Inflammatory macrophage treated with lipopolysaccharide for 1 hour (primary cell): Measurements from ENCODE around the gene VIPR2.

Source experiments
- DNase-seq, 2 donors: peaks; one replicate each; pipeline ENCODE4 v3.0.0-alpha.2; 2020 to 2022

Gene VIPR2

GRCh38 chr7:159035571-159036073 is 109.0 kb downstream of the VIPR2 start:
- no peak for DNase-seq

GRCh38 chr7:159034988-159035387 is 109.7 kb downstream of the VIPR2 start:
- DNase-seq: no peak

GRCh38 chr7:159034394-159034793 is 110.3 kb downstream of the VIPR2 start:
- DNase-seq: no peak

GRCh38 chr7:159033956-159034355 is 110.7 kb downstream of the VIPR2 start:
- no peak for DNase-seq

- no peak for DNase-seq
These were observed 111.2 kb downstream of the VIPR2 start for GRCh38 chr7:159033473-159033825.

- DNase-seq: no peak
These were observed 111.8 kb downstream of the VIPR2 start for GRCh38 chr7:159032753-159033472.

- DNase-seq: no peak
These were observed 112.3 kb downstream of the VIPR2 start for GRCh38 chr7:159032322-159032721.

- no peak for DNase-seq
These were observed 112.9 kb downstream of the VIPR2 start for GRCh38 chr7:159031750-159032149.

- DNase-seq: no peak
These were observed 113.4 kb downstream of the VIPR2 start for GRCh38 chr7:159031135-159031701.

GRCh38 chr7:159030490-159031134 is 114.1 kb downstream of the VIPR2 start:
- peak; percentile 21 to 41 for DNase-seq

GRCh38 chr7:159028508-159029401 is 115.9 kb downstream of the VIPR2 start:
- no peak for DNase-seq

- DNase-seq: no peak
These were observed 116.7 kb downstream of the VIPR2 start for GRCh38 chr7:159027789-159028507.

GRCh38 chr7:159027056-159027788 is 117.4 kb downstream of the VIPR2 start:
- no peak for DNase-seq

- no peak for DNase-seq
These were observed 118.2 kb downstream of the VIPR2 start for GRCh38 chr7:159026271-159027055.

- no peak for DNase-seq
These were observed 119.4 kb downstream of the VIPR2 start for GRCh38 chr7:159025161-159025779.

- no peak for DNase-seq
These were observed 120.3 kb downstream of the VIPR2 start for GRCh38 chr7:159024280-159024951.

- DNase-seq: no peak
These were observed 120.9 kb downstream of the VIPR2 start for GRCh38 chr7:159023746-159024145.

- DNase-seq: no peak
These were observed 121.5 kb downstream of the VIPR2 start for GRCh38 chr7:159023206-159023605.

GRCh38 chr7:159022238-159022993 is 122.3 kb downstream of the VIPR2 start:
- no peak for DNase-seq
